Right lobe of liver (tissue), 6 donors: ENCODE measurements around the gene RAD54L. TPM values are rescaled to one million over a fixed set of nuclear protein-coding genes. Genes with fewer than 3 reads are reported as not detected.
A peak's percentile ranks its signal among the peaks of the same experiment; 100 is the strongest.
"Not testable (repeated sequence)": the region's sequence is repeated elsewhere in the genome, so short reads cannot be mapped to it uniquely, and the experiment has no call there.

ENCODE experiments used
- ATAC-seq, 4 donors: fragments of 200-7000 bp; cut with Tn5 transposase; one replicate each; pipeline ENCODE4 v1.9.1; 2020; ENCODE audit warnings: mild to moderate bottlenecking in 4 of 4, moderate library complexity in 4 of 4
- DNase-seq, 3 donors: peaks; one replicate each; pipeline ENCODE4 v3.0.0-alpha.2; 2020
- H3K27ac ChIP-seq, 3 donors: fragments of 200-600 bp; one replicate each; pipeline ENCODE4 v1.8.0; 2022
- H3K27me3 ChIP-seq, 2 donors: fragments of 200-600 bp; one replicate each; pipeline ENCODE4 v1.8.0; 2022
- H3K36me3 ChIP-seq, 4 donors: fragments of 200-600 bp; sonication (generic) in 1 of 4; one replicate each; pipeline versions ENCODE4 v1.5.1 to v1.8.0; 2017 to 2022; ENCODE audit warnings: control low read depth in 1 of 4
- H3K4me1 ChIP-seq, 4 donors: fragments of 200-600 bp; sonication (generic) in 1 of 4; one replicate each; pipeline versions ENCODE4 v1.5.1 to v1.8.0; 2017 to 2022; ENCODE audit warnings: control low read depth in 1 of 4
- H3K4me3 ChIP-seq, 3 donors: fragments of 200-600 bp; one replicate each; pipeline ENCODE4 v1.8.0; 2022
- H3K9me3 ChIP-seq, 4 donors: fragments of 200-600 bp; sonication (generic) in 1 of 4; one replicate each; pipeline versions ENCODE4 v1.5.1 to v1.8.0; 2017 to 2022; ENCODE audit warnings: control low read depth in 1 of 4
- CTCF ChIP-seq, 4 donors: fragments of 200-600 bp in 3 of 4; fragments of 450-650 bp in 1 of 4; IDR thresholded peaks; one replicate each; pipeline versions ENCODE4 v1.5.1 to v1.8.0; 2016 to 2022; ENCODE audit warnings: antibody characterized with exemption in 4 of 4, mild to moderate bottlenecking in 2 of 4
- POLR2A ChIP-seq: fragments of 450-650 bp; IDR thresholded peaks from one replicate; pipeline ENCODE4 v1.6.1; 2017; ENCODE audit warnings: antibody characterized with exemption, mild to moderate bottlenecking
- WGBS: methylation state at CpG from one replicate; pipeline ENCODE4 v1.1.6; 2018; ENCODE audit warnings: low coverage, low lambda C conversion rate; ENCODE audit not compliant: insufficient coverage; ENCODE audit errors: missing lambda C conversion rate; 5-methylcytosine and 5-hydroxymethylcytosine counted together
- intact Hi-C, 2 donors: fragments of 100-400 bp; cut with DNase I; formaldehyde crosslinking; loops; one replicate each; pipeline versions ENCODE4 v1.11.2 to v1.14.1; 2022
- total RNA-seq, 6 experiments: library from RNA; depleted of rRNA in 2 of 6; stranded (reverse); fragments of >200 nt in 2 of 6; fragmentation: NEBNext Ultra II Directional in 3 of 6; extraction: Animal tissue kit (Norgen Biotek cat#: 25700) in 3 of 6; gene quantifications; one replicate each; pipeline versions ENCODE4 v1.1.0 to v1.2.4, GENCODE V29; 2016 to 2023
- donor health status: DM: no; HTN: yes; CAD: no.
- donor health status: DM: no; HTN: no; CAD: no.
- donor health status: DM: no; HTN: no; CAD: no.
- donor health status: DM: no; HTN: yes; CAD: no.
- donor health status: DM: no; HTN: yes; CAD: no.

RAD54L gene
- total RNA-seq, 6 experiments from 2014 or later: 0.27 to 2.5 (median 0.70) TPM

DNA sequence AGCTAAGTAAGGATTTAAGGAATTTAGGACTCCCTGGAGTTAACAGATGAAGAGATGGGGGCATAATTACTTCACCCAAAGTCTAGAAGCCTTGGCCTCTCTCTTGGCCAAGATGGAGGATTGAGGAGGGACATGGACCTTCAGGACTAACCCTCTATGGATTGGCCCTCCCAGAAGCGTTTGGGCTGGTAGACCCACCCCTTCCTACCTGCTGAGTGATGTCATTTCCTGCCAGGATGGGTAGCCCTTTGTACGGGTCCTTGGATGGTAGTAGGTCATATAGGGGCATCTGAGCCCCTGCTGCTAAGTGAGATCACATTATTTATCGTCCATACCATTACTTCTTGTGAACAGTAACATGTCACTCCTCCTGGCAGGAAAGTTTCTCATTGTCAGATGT is 26.8 kb upstream of the RAD54L start:
- H3K36me3 ChIP-seq: no peaks in the 10 kb centered on the region
- H3K4me3 ChIP-seq: no peak overlapping the region
- no peak for DNase-seq
- H3K4me1 ChIP-seq: no peaks in the 10 kb centered on the region
- H3K9me3 ChIP-seq: no peaks in the 10 kb centered on the region
- TF ChIP-seq CTCF (IDR thresholded peaks at IDR 0.05) (no peak), POLR2A (no peak)
- ATAC-seq: no peak
- intact Hi-C loops: loop anchor here in 1 of 2 donors (5.0 kb wide), 1 partner anchor 189 kb away; no protein-coding TSS in a partner anchor
- no peaks in the 10 kb centered on the region for H3K27me3 ChIP-seq
- H3K27ac ChIP-seq: no peak overlapping the region
- WGBS: 75% methylated on average over 2 of the region's 3 CpGs

DNA sequence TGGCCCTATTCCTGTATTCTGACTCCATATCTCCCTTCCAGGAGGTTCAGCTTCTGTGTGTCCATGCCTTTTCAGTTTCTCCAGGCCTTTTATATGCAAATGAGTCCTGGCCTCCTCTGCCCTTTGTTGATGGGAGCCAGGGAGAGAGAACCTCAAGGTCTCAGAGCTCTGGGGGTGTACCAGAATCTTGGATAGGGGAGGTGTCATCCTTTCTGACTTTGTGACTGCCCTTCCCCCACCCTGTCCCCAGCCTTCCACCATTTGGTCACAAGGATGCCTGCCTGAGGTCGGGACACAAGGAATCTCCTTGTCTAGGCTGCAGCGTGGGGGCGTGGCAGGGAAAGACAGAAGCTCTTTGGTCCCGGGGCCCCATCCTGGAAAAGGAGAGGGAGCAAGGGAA is 25.8 kb upstream of the RAD54L start:
- intact Hi-C loops: loop anchor here in 1 of 2 donors (5.0 kb wide), 1 partner anchor 189 kb away; no protein-coding TSS in a partner anchor
- WGBS: 60% methylated on average over 1 of the region's 4 CpGs
- TF ChIP-seq POLR2A (no peak), CTCF (IDR thresholded peaks at IDR 0.05) (no peak)
- DNase-seq (no peak), ATAC-seq (no peak)
- Histone ChIP-seq H3K36me3 (no peaks in the 10 kb centered on the region), H3K4me3 (no peak overlapping the region), H3K27ac (no peak overlapping the region), H3K9me3 (no peaks in the 10 kb centered on the region), H3K27me3 (no peaks in the 10 kb centered on the region), H3K4me1 (no peaks in the 10 kb centered on the region)

GRCh38 chr1:46223055-46223454 is 24.5 kb upstream of the RAD54L start:
- 56% methylated on average over 11 of the region's 11 CpGs for WGBS
- not testable (repeated sequence) for H3K27ac ChIP-seq, H3K4me3 ChIP-seq, H3K27me3 ChIP-seq, H3K4me1 ChIP-seq, H3K9me3 ChIP-seq, DNase-seq, H3K36me3 ChIP-seq, ATAC-seq
- intact Hi-C loops: loop anchor here in 1 of 2 donors (5.0 kb wide), 1 partner anchor 191 kb away; no protein-coding TSS in a partner anchor

- Histone ChIP-seq H3K27me3 (no peaks in the 10 kb centered on the region), H3K9me3 (no peaks in the 10 kb centered on the region), H3K36me3 (no peaks in the 10 kb centered on the region), H3K4me3 (no peak overlapping the region), H3K27ac (no peak overlapping the region), H3K4me1 (no peaks in the 10 kb centered on the region)
- WGBS: 6% methylated on average over 6 of the region's 6 CpGs
- intact Hi-C loops: loop anchor here in 1 of 2 donors (5.0 kb wide), 1 partner anchor 191 kb away; no protein-coding TSS in a partner anchor
- TF ChIP-seq POLR2A: no peak
- peak; percentile 90 to 91 (median 90) for TF ChIP-seq CTCF (IDR thresholded peaks at IDR 0.05)
- DNase-seq: peak; percentile 52 to 71 (median 67)
- ATAC-seq: peak; percentile 90 to 98 (median 95)
These were observed 24.1 kb upstream of the RAD54L start for GRCh38 chr1:46223472-46223943.

- TF ChIP-seq POLR2A: no peak
- TF ChIP-seq CTCF (IDR thresholded peaks at IDR 0.05): no peak
- no peak for DNase-seq
- no peaks in the 10 kb centered on the region for H3K36me3 ChIP-seq
- H3K27ac ChIP-seq: no peak overlapping the region
- H3K4me1 ChIP-seq: no peaks in the 10 kb centered on the region
- intact Hi-C loops: loop anchor here in 1 of 2 donors (5.0 kb wide), 1 partner anchor 193 kb away; no protein-coding TSS in a partner anchor
- no peaks in the 10 kb centered on the region for H3K27me3 ChIP-seq
- no peaks in the 10 kb centered on the region for H3K9me3 ChIP-seq
- no peak for ATAC-seq
- H3K4me3 ChIP-seq: no peak overlapping the region
- WGBS: 68% methylated on average over 4 of the region's 4 CpGs
These were observed 22.6 kb upstream of the RAD54L start for GRCh38 chr1:46224966-46225365.

DNA sequence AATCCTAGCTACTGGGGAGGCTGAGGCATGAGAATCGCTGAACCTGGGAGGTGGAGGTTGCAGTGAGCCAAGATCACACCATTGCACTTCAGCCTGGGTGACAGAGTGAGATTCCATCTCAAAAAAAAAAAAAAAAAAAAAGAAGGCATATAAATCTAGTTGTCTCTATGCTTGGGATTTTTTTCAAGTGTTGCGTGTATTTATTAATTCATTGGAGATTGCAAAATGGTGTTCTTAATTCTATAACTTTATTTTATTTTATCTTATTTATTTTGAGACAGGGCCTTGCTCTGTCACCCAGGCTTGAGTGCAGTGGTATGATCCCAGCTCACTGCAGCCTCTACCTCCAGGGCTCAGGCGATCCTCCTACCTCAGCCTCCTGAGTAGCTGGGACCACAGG is 16.3 kb upstream of the RAD54L start:
- H3K27me3 ChIP-seq, H3K9me3 ChIP-seq, ATAC-seq, H3K36me3 ChIP-seq, DNase-seq, H3K4me3 ChIP-seq, H3K4me1 ChIP-seq, H3K27ac ChIP-seq, intact Hi-C loops: not testable (repeated sequence)
- 97% methylated on average over 3 of the region's 3 CpGs for WGBS
